ENCODE measurements around the gene LUC7L2.

LUC7L2 gene

DNA sequence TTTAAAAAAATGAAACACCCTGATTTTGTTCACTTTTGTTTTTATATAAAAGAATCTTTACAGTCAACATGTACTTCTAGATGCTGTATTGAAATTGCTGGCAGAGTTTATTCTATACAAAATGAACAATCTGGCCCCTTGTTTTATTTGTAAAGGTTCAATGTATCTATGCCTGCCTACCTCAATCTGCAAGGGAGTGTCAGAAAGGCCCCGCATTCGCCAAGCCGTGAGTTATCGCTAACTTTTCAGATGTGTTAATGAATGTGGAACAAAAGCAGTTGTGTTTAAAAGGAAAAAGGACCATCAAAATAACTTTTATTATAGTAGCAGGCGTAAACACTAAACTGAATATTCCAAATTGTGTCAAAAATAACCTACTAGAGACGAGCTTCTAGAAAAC is 14.6 kb downstream of the LUC7L2 start:
- H3K4me3 ChIP-seq (ENCODE audit: low read length): no peak overlapping the region
- peaks cover 12% of the 10 kb centered on the region for H3K4me1 ChIP-seq (ENCODE audit: control insufficient read depth, low read depth, low read length)
- H3K36me3 ChIP-seq (ENCODE audit: control insufficient read depth, low read depth, low read length): peaks cover 36% of the 10 kb centered on the region
- H3K9me3 ChIP-seq (ENCODE audit: control insufficient read depth, low read depth, low read length): no peaks in the 10 kb centered on the region
- H3K27ac ChIP-seq (ENCODE audit: low read length): no peak overlapping the region
- no peak overlapping the region for H3K9ac ChIP-seq (ENCODE audit: low read length)
- no peaks in the 10 kb centered on the region for H3K27me3 ChIP-seq (ENCODE audit: control insufficient read depth, insufficient read depth, low read length)

DNA sequence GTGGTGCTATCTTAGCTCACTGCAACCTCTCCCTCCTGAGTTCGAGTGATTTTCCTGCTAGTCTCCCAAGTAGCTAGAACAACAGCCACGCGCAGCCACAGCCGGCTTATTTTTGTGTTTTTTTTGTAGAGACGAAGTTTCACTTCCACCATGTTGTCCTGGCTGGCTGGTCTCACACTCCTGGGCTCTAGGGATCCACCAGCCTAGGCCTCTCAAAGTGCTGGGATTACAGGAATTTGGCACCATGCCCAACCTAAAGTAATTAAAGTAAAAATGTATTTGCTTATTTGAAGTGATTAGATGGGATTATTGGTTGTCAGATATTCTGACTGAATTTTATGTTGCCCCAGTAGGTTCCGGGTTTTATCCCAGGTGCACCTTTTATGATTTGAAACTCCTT is 22.7 kb downstream of the LUC7L2 start:
- peaks cover 37% of the 10 kb centered on the region for H3K36me3 ChIP-seq (ENCODE audit: control insufficient read depth, low read depth, low read length)

DNA sequence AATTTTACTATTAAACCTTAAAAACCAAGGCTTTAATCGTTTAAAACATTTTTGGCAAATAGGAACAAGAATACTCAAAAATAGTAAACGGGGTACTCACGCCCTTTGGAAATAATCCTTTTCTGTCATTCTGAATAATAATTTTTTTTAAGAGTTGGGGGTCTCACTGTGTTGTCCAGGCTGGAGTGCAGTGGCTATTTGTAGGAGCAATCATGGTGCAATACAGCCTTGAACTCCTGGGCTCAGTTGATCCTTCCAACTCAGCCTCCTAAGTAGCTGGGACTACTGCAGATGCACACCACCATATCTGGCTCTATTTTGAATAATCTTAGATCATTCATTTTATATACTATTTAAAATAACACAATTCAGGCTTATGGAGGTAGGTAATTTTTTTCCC is 24.9 kb downstream of the LUC7L2 start:
- H3K27ac ChIP-seq (ENCODE audit: low read length): no peak overlapping the region
- H3K27me3 ChIP-seq (ENCODE audit: control insufficient read depth, insufficient read depth, low read length): no peaks in the 10 kb centered on the region
- no peak overlapping the region for H3K9ac ChIP-seq (ENCODE audit: low read length)
- peaks cover 33% of the 10 kb centered on the region for H3K36me3 ChIP-seq (ENCODE audit: control insufficient read depth, low read depth, low read length)
- no peaks in the 10 kb centered on the region for H3K9me3 ChIP-seq (ENCODE audit: control insufficient read depth, low read depth, low read length)
- H3K4me1 ChIP-seq (ENCODE audit: control insufficient read depth, low read depth, low read length): no peaks in the 10 kb centered on the region
- no peak overlapping the region for H3K4me3 ChIP-seq (ENCODE audit: low read length)

More for the DNA sequence above, 22.7 kb downstream of the LUC7L2 start:
- H3K9ac ChIP-seq (ENCODE audit: low read length): no peak overlapping the region
- no peaks in the 10 kb centered on the region for H3K4me1 ChIP-seq (ENCODE audit: control insufficient read depth, low read depth, low read length)
- no peak overlapping the region for H3K4me3 ChIP-seq (ENCODE audit: low read length)
- no peak overlapping the region for H3K27ac ChIP-seq (ENCODE audit: low read length)
- H3K9me3 ChIP-seq (ENCODE audit: control insufficient read depth, low read depth, low read length): no peaks in the 10 kb centered on the region
- no peaks in the 10 kb centered on the region for H3K27me3 ChIP-seq (ENCODE audit: control insufficient read depth, insufficient read depth, low read length)

DNA sequence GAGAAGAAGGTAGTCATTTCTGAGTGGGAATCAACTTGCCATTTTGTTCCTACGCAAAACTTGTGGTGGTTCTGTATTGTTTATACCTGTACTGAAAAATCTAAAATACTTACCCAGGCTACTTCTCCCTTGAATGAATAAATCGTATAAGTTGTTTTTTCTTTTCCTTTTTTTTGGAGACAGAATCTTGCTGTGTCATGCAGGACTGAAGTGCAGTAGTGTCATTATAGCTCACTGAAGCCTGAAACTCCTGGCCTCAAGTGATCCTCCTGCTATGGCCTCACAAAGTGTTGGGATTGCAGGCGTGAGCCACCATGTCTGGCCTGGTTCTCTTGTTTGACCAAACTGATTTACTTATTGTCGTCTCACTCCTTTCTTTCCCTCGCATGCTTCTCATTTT is 27.9 kb downstream of the LUC7L2 start:
- no peaks in the 10 kb centered on the region for H3K9me3 ChIP-seq (ENCODE audit: control insufficient read depth, low read depth, low read length)
- no peaks in the 10 kb centered on the region for H3K4me1 ChIP-seq (ENCODE audit: control insufficient read depth, low read depth, low read length)
- H3K27ac ChIP-seq (ENCODE audit: low read length): no peak overlapping the region
- no peak overlapping the region for H3K4me3 ChIP-seq (ENCODE audit: low read length)
- H3K27me3 ChIP-seq (ENCODE audit: control insufficient read depth, insufficient read depth, low read length): no peaks in the 10 kb centered on the region
- peaks cover 38% of the 10 kb centered on the region for H3K36me3 ChIP-seq (ENCODE audit: control insufficient read depth, low read depth, low read length)
- no peak overlapping the region for H3K9ac ChIP-seq (ENCODE audit: low read length)

DNA sequence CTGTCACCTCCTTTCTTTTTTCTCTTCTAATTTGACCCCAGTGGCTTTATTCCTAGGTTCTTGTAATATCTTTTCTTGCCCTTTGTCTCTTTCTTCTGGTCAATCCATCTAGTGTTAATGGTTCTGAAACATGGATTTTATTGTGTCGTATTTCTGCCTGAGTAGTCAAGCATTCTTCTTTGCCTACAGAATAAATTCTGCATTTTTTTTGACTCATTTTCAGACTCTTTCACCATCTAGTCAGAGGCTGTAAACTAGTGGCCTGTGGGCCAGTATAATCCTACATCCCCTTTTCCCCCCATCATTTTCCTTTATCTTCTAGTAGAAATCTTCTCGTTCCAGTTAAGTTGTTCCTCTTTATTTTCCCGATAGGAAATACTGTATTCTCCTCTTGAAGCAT is 29.4 kb downstream of the LUC7L2 start:
- Histone ChIP-seq H3K36me3 (ENCODE audit: control insufficient read depth, low read depth, low read length) (peaks cover 33% of the 10 kb centered on the region), H3K27me3 (ENCODE audit: control insufficient read depth, insufficient read depth, low read length) (no peaks in the 10 kb centered on the region), H3K9me3 (ENCODE audit: control insufficient read depth, low read depth, low read length) (no peaks in the 10 kb centered on the region), H3K9ac (ENCODE audit: low read length) (no peak overlapping the region), H3K27ac (ENCODE audit: low read length) (no peak overlapping the region), H3K4me3 (ENCODE audit: low read length) (no peak overlapping the region), H3K4me1 (ENCODE audit: control insufficient read depth, low read depth, low read length) (no peaks in the 10 kb centered on the region)

DNA sequence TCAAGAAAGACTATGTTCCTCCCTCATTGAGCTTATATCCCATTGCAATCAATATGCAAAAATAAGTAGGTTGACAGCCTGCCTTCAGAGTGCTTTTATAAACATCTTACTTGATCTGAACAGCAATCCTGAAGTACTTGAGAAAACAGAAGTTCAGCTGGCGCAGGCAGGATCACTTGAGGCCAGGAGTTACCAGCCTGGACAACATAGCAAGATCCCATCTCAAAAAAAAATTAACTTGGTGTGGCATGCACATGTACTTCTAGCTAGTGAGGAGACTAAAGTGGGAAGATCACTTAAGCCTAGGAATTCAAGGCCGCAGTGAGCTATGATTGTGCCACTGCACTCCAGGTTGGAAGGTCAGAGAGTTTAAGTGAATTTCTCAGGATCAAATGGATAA is 30.1 kb downstream of the LUC7L2 start:
- no peaks in the 10 kb centered on the region for H3K27me3 ChIP-seq (ENCODE audit: control insufficient read depth, insufficient read depth, low read length)
- no peaks in the 10 kb centered on the region for H3K4me1 ChIP-seq (ENCODE audit: control insufficient read depth, low read depth, low read length)
- H3K27ac ChIP-seq (ENCODE audit: low read length): no peak overlapping the region
- H3K36me3 ChIP-seq (ENCODE audit: control insufficient read depth, low read depth, low read length): peaks cover 28% of the 10 kb centered on the region
- H3K4me3 ChIP-seq (ENCODE audit: low read length): no peak overlapping the region
- H3K9me3 ChIP-seq (ENCODE audit: control insufficient read depth, low read depth, low read length): no peaks in the 10 kb centered on the region
- H3K9ac ChIP-seq (ENCODE audit: low read length): no peak overlapping the region

DNA sequence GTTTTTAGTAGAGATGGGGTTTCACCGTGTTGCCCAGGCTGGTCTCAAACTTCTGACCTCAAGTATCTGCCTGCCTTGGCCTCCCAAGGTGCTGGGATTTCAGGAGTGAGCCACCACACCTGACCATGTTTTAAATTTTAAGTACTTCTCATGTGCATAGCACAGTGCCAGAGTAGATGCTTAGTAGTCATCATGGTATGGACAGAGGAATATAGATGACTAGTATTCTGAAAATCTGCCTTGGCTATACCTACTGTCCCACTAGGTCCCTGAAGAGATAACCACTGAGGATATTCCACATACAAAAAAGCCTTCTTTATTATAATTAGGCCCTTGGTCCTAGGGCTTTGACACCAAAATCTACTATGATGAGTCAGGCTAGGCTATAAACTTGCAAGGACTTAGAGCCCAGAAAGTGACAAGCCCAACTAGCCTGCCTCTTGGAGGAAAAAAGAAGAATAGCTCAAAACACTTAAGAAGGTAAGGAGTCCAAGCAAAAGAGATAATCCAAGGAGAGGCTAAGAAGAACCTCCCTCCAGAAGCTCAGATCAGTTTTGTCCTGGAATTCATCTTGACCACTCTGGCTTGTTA is 34.0 kb downstream of the LUC7L2 start:
- Histone ChIP-seq H3K27me3 (ENCODE audit: control insufficient read depth, insufficient read depth, low read length) (no peaks in the 10 kb centered on the region), H3K36me3 (ENCODE audit: control insufficient read depth, low read depth, low read length) (peaks cover 18% of the 10 kb centered on the region), H3K9ac (ENCODE audit: low read length) (no peak overlapping the region)

DNA sequence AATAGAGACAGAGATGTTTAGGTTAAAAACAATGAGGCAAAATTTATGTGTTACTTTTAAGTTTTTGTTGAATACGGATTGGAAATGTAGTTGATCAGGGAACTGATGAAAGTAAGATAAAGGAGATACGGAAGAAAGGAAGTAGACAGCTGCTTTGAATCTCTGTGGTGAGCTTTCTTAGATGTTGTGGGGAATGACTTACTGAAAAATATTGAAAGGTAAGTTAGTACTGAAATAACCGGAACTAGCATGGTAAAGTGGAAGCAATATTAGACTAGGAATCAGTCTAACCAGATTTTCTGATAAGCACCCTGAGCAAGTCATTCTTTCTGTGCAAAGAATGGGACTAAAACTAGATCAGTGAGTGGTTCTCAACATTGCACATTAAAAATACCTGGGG is 34.8 kb downstream of the LUC7L2 start:
- peaks cover 23% of the 10 kb centered on the region for H3K36me3 ChIP-seq (ENCODE audit: control insufficient read depth, low read depth, low read length)
- no peak overlapping the region for H3K27ac ChIP-seq (ENCODE audit: low read length)
- no peaks in the 10 kb centered on the region for H3K27me3 ChIP-seq (ENCODE audit: control insufficient read depth, insufficient read depth, low read length)
- no peak overlapping the region for H3K9ac ChIP-seq (ENCODE audit: low read length)
- no peaks in the 10 kb centered on the region for H3K9me3 ChIP-seq (ENCODE audit: control insufficient read depth, low read depth, low read length)
- no peak overlapping the region for H3K4me3 ChIP-seq (ENCODE audit: low read length)
- no peaks in the 10 kb centered on the region for H3K4me1 ChIP-seq (ENCODE audit: control insufficient read depth, low read depth, low read length)

More for the DNA sequence above, 34.0 kb downstream of the LUC7L2 start:
- Histone ChIP-seq H3K4me1 (ENCODE audit: control insufficient read depth, low read depth, low read length) (no peaks in the 10 kb centered on the region), H3K9me3 (ENCODE audit: control insufficient read depth, low read depth, low read length) (no peaks in the 10 kb centered on the region), H3K27ac (ENCODE audit: low read length) (no peak overlapping the region), H3K4me3 (ENCODE audit: low read length) (no peak overlapping the region)

DNA sequence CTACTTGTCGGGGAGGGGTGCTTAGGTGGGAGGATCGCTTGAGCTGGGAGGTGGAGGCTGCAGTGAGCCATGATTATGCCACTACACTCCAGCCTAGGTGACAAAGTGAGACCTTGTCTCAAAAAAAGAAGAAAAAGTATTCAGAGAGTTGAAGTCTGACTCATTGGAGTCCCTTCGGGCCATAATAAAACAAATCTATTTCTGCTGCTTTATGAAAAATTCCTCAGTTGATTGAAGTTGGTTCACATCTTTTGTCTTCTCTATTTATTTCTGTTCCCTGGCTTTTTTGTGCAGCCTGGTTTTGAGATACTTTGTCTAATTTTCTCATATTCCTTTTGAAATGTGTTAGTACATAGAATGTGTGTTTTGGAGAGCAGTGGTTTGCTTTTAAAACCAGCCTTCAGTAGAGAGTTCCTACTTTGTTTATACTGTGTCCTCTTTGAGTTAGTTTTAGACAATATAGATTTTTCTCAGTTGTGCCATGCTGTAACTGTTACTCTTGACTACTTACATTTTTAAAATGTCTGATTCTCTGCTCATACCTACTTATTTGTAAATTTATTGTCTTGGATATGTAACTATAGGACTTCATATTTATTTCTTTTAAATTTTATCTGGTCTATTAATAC is 36.7 kb downstream of the LUC7L2 start:
- no peak overlapping the region for H3K27ac ChIP-seq (ENCODE audit: low read length)
- no peaks in the 10 kb centered on the region for H3K9me3 ChIP-seq (ENCODE audit: control insufficient read depth, low read depth, low read length)
- H3K36me3 ChIP-seq (ENCODE audit: control insufficient read depth, low read depth, low read length): peaks cover 26% of the 10 kb centered on the region
- H3K4me3 ChIP-seq (ENCODE audit: low read length): no peak overlapping the region
- H3K27me3 ChIP-seq (ENCODE audit: control insufficient read depth, insufficient read depth, low read length): no peaks in the 10 kb centered on the region
- H3K9ac ChIP-seq (ENCODE audit: low read length): no peak overlapping the region
- no peaks in the 10 kb centered on the region for H3K4me1 ChIP-seq (ENCODE audit: control insufficient read depth, low read depth, low read length)

DNA sequence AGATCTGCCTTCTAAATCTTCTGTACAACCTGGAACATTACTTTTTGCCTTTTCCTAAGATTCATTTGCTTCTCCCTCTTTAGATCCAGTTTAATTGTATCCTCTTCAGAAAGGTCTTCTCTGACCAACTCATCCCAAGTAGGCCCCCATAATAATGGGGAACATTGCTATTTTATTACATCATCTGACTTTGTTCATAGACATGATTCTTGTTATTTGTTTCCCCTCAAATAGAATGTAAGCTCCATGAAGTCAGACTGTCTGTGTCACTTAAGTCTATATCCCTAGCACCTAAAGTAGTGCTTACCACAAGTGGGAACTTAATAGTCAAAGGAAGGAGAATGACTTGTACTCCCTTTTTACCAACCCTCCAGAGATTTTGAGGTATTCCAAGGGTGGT is 37.5 kb downstream of the LUC7L2 start:
- Histone ChIP-seq H3K9ac (ENCODE audit: low read length) (no peak overlapping the region), H3K27me3 (ENCODE audit: control insufficient read depth, insufficient read depth, low read length) (no peaks in the 10 kb centered on the region), H3K27ac (ENCODE audit: low read length) (no peak overlapping the region), H3K4me1 (ENCODE audit: control insufficient read depth, low read depth, low read length) (no peaks in the 10 kb centered on the region), H3K9me3 (ENCODE audit: control insufficient read depth, low read depth, low read length) (no peaks in the 10 kb centered on the region), H3K36me3 (ENCODE audit: control insufficient read depth, low read depth, low read length) (peaks cover 34% of the 10 kb centered on the region), H3K4me3 (ENCODE audit: low read length) (no peak overlapping the region)

DNA sequence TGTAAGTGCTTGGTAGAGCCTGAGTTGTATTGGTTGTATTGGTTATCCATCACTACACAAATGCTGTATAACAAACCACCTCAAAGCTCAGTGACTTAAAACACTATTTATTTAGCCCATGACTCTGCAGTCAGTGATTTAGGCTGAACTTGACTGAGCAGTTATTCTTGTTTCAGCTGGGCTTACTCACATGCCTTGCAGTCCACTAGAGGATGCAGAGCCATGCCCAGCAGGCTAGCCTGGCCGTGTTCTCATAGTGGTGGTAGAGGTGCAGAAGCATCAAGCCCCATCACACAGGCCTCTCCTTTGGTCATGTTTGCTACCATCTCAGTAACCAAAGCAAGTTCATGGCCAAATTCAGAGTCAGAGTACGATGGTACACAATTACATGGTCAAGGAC is 43.9 kb downstream of the LUC7L2 start:
- Histone ChIP-seq H3K9me3 (ENCODE audit: control insufficient read depth, low read depth, low read length) (no peaks in the 10 kb centered on the region), H3K4me3 (ENCODE audit: low read length) (no peak overlapping the region), H3K27ac (ENCODE audit: low read length) (no peak overlapping the region), H3K4me1 (ENCODE audit: control insufficient read depth, low read depth, low read length) (no peaks in the 10 kb centered on the region), H3K36me3 (ENCODE audit: control insufficient read depth, low read depth, low read length) (peaks cover 83% of the 10 kb centered on the region), H3K27me3 (ENCODE audit: control insufficient read depth, insufficient read depth, low read length) (no peaks in the 10 kb centered on the region), H3K9ac (ENCODE audit: low read length) (no peak overlapping the region)

DNA sequence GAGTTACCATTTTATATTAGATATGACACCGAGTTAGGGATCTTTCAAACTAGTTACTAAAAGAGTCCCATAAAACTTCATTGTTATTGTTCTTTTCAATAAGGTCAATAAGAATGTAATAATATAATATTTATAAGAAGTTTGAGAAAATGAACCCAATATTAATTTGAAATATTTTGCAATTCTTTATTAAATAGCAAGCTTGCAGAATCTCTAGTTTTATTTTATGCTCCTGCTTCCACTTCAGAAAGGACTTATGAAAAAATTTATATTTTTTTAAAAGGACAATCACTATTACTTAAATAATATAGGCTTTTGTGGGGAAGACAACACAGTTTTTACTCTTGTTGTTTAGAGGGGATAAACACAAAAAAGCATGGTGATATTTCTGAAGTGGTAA is 47.9 kb downstream of the LUC7L2 start:
- H3K9me3 ChIP-seq (ENCODE audit: control insufficient read depth, low read depth, low read length): no peaks in the 10 kb centered on the region
- H3K36me3 ChIP-seq (ENCODE audit: control insufficient read depth, low read depth, low read length): peaks cover 86% of the 10 kb centered on the region
- H3K4me1 ChIP-seq (ENCODE audit: control insufficient read depth, low read depth, low read length): no peaks in the 10 kb centered on the region
- H3K27me3 ChIP-seq (ENCODE audit: control insufficient read depth, insufficient read depth, low read length): no peaks in the 10 kb centered on the region
- no peak overlapping the region for H3K9ac ChIP-seq (ENCODE audit: low read length)
- no peak overlapping the region for H3K27ac ChIP-seq (ENCODE audit: low read length)
- H3K4me3 ChIP-seq (ENCODE audit: low read length): no peak overlapping the region
